Measurements from ENCODE around the gene IGF1R.

IGF1R gene

DNA sequence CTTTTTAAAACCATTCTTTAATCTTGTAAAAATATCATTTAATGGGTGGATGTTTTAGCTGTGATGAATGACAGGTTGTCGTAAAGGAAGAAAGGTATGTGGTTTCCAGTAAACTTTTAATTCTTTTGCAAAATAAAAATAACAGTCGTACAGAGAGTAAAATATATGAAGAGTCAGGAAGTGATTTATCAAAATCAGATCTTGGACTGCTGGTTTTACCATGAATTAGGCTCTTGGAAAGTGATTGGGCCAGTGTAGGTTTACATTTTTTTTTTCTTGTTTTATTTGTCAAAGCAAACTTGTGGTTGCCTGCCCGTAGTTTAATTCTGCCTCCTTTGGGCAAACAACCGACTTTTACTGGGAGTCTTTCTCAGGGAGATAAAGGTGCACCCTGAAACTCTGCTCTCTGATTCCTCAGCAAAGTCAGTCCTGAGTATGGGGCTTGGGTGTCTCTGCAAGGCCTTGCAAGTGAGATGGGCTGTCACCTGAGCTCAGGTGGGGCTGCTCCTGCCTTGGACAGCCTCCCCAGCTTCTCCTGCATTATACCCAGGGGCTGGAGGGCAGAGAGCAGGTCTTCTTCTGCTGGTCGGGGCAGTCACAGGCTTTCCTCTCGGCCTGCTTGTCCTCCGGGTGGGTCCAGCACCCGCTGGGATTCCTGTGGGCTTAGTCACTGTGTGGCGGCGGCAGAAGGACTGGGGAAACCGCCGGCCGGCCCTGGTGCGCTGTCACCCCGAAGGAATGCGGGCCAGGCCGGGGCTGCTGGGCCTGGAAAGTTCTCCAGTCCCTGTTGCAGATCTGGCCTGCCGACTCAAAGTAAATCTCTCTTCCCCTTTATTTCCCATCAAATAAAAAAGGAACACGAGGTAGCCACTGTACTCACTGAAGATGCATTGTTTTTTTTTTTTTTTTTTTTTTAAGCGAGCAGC is 79.0 kb downstream of the IGF1R start:
- no peak overlapping the region for H3K4me3 ChIP-seq (ENCODE audit: insufficient read depth, low read length, poor library complexity, severe bottlenecking)
- peaks cover 10% of the 10 kb centered on the region; the same call in 1 of the 2 replicates for H4K20me1 ChIP-seq (ENCODE audit: low read depth, low read length)
- H3F3A ChIP-seq (ENCODE audit: insufficient read depth), result no peaks in the 10 kb centered on the region
- no peaks in the 10 kb centered on the region for H3K9me3 ChIP-seq (ENCODE audit: insufficient read depth, low read length)
- H3K9me2 ChIP-seq (replicated peaks; ENCODE audit: insufficient read depth, low read length), result no peaks in the 10 kb centered on the region
- no peaks in the 10 kb centered on the region for H3K27me3 ChIP-seq (ENCODE audit: low read length)
- no peaks in the 10 kb centered on the region for H3K79me2 ChIP-seq (ENCODE audit: insufficient read depth, low read length)
- no peak overlapping the region for H3K27ac ChIP-seq (ENCODE audit: low read depth, low read length)
- no peak overlapping the region for H3K9ac ChIP-seq (ENCODE audit: low read length)
- H2AFZ ChIP-seq (ENCODE audit: low read depth, low read length, severe bottlenecking), result no peak overlapping the region
- no peak overlapping the region for H3K4me2 ChIP-seq (ENCODE audit: low read depth, low read length, poor library complexity, severe bottlenecking)
- H3K36me3 ChIP-seq (ENCODE audit: low read length), result no peaks in the 10 kb centered on the region
- TF ChIP-seq, protein P1, sequence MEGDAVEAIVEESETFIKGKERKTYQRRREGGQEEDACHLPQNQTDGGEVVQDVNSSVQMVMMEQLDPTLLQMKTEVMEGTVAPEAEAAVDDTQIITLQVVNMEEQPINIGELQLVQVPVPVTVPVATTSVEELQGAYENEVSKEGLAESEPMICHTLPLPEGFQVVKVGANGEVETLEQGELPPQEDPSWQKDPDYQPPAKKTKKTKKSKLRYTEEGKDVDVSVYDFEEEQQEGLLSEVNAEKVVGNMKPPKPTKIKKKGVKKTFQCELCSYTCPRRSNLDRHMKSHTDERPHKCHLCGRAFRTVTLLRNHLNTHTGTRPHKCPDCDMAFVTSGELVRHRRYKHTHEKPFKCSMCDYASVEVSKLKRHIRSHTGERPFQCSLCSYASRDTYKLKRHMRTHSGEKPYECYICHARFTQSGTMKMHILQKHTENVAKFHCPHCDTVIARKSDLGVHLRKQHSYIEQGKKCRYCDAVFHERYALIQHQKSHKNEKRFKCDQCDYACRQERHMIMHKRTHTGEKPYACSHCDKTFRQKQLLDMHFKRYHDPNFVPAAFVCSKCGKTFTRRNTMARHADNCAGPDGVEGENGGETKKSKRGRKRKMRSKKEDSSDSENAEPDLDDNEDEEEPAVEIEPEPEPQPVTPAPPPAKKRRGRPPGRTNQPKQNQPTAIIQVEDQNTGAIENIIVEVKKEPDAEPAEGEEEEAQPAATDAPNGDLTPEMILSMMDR (IDR thresholded peaks at IDR 0.05; ENCODE audit: insufficient read depth, low read length, poor library complexity, severe bottlenecking), result no peak

DNA sequence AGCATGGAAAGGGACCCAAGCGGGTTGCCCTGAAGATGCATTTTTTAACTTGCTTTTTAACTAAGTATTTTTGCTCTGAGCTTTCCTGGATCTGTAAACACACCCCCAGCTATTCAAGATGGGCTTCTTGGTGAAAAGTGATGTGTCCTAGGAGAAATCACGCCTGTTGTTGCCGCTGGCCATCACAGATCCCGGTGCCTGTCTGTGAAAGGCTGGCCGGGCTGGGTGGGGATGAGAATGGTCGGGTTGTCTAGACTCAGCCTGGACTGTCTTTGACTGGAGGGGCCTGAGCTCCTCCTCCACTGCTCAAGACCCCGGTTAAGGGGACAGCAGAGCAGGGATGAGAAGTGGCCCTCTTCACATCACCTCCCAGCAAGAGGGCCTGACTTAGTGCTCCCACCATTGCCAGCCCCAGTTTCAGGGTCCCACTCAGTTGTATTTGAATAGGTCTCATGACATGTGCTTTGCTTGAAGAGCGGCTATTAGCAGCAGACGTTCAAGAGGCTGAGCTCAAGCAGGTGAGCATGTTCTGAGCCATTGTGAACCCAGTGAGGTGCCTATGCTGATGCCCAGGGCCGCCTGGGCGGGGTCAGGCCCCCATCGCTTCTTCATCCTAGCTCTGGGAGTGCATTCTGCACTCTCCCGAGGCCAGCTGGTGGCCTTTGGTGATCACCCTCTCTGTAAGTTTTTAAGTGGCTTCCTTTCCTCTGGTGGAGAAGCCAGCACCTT is 79.9 kb downstream of the IGF1R start:
- no peak overlapping the region for H3K4me2 ChIP-seq (ENCODE audit: low read depth, low read length, poor library complexity, severe bottlenecking)

DNA sequence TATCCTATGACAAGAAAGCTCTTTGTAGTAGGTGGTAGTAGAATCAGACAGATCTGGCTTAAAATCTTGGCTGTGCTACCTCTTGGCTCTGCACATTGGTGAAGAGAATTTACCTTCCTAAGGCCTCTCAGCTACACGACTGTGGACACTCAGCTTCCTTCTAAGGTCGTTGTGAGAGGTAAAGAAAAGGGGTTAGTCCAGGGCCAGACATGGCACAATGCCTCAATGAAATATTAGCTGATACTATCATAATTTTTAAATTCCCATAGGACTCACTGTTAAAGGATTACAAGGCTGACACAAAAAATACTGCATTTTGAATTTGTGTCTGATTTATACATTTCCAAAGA is 80.4 kb downstream of the IGF1R start:
- Histone ChIP-seq H2AFZ (ENCODE audit: low read depth, low read length, severe bottlenecking) (no peak overlapping the region), H4K20me1 (ENCODE audit: low read depth, low read length) (0 out of 2 replicates have a peak, but pooled peaks cover under 1% of the 10 kb centered on the region), H3K9me3 (ENCODE audit: insufficient read depth, low read length) (no peaks in the 10 kb centered on the region), H3K79me2 (ENCODE audit: insufficient read depth, low read length) (no peaks in the 10 kb centered on the region), H3K27me3 (ENCODE audit: low read length) (no peaks in the 10 kb centered on the region), H3K36me3 (ENCODE audit: low read length) (no peaks in the 10 kb centered on the region), H3K4me2 (ENCODE audit: low read depth, low read length, poor library complexity, severe bottlenecking) (no peak overlapping the region), H3K4me3 (ENCODE audit: insufficient read depth, low read length, poor library complexity, severe bottlenecking) (no peak overlapping the region), H3K9me2 (replicated peaks; ENCODE audit: insufficient read depth, low read length) (no peaks in the 10 kb centered on the region), H3K9ac (ENCODE audit: low read length) (no peak overlapping the region), H3F3A (ENCODE audit: insufficient read depth) (no peaks in the 10 kb centered on the region), H3K27ac (ENCODE audit: low read depth, low read length) (no peak overlapping the region)
- TF ChIP-seq, protein P1 (IDR thresholded peaks at IDR 0.05; ENCODE audit: insufficient read depth, low read length, poor library complexity, severe bottlenecking), result no peak
- no peak for TF ChIP-seq EZH2phosphoT487 (conservative IDR thresholded peaks at IDR 0.05; ENCODE audit: low read length)

More for the DNA sequence above, 79.9 kb downstream of the IGF1R start:
- Histone ChIP-seq H3K27ac (ENCODE audit: low read depth, low read length) (no peak overlapping the region), H3K27me3 (ENCODE audit: low read length) (no peaks in the 10 kb centered on the region), H3K79me2 (ENCODE audit: insufficient read depth, low read length) (no peaks in the 10 kb centered on the region), H3K36me3 (ENCODE audit: low read length) (no peaks in the 10 kb centered on the region), H3K4me3 (ENCODE audit: insufficient read depth, low read length, poor library complexity, severe bottlenecking) (no peak overlapping the region), H4K20me1 (ENCODE audit: low read depth, low read length) (0 out of 2 replicates have a peak, but pooled peaks cover 6% of the 10 kb centered on the region), H3K9me3 (ENCODE audit: insufficient read depth, low read length) (no peaks in the 10 kb centered on the region), H3K9ac (ENCODE audit: low read length) (no peak overlapping the region), H3K9me2 (replicated peaks; ENCODE audit: insufficient read depth, low read length) (no peaks in the 10 kb centered on the region), H2AFZ (ENCODE audit: low read depth, low read length, severe bottlenecking) (no peak overlapping the region), H3F3A (ENCODE audit: insufficient read depth) (no peaks in the 10 kb centered on the region)
- TF ChIP-seq, protein P1 (IDR thresholded peaks at IDR 0.05; ENCODE audit: insufficient read depth, low read length, poor library complexity, severe bottlenecking), result no peak
- no peak for TF ChIP-seq EZH2phosphoT487 (conservative IDR thresholded peaks at IDR 0.05; ENCODE audit: low read length)
